DOHH2 (cell line): Measurements from ENCODE around the gene C1QTNF5.
A peak's percentile ranks its signal among the peaks of the same experiment; 100 is the strongest.

ENCODE experiments used
- H3F3A ChIP-seq: fragments of 200-600 bp; sonication (generic), shearing (Covaris generic); 2 replicates; pipeline ENCODE4 v1.6.0; 2016; ENCODE audit warnings: antibody characterized with exemption, mild to moderate bottlenecking; ENCODE audit not compliant: control insufficient read depth, insufficient read depth
- H3K27ac ChIP-seq: fragments of 200-600 bp; sonication (generic); 2 replicates; pipeline ENCODE4 v1.5.1; 2014; ENCODE audit warnings: low read depth, mild to moderate bottlenecking, low read length, moderate library complexity
- H3K27me3 ChIP-seq: fragments of 200-600 bp; sonication (generic); 2 replicates; pipeline ENCODE4 v1.6.1; 2014; ENCODE audit warnings: mild to moderate bottlenecking, low read length, mixed read lengths; ENCODE audit not compliant: control insufficient read depth
- H3K36me3 ChIP-seq: fragments of 200-600 bp; sonication (generic); 2 replicates; pipeline ENCODE4 v1.6.1; 2014; ENCODE audit warnings: mild to moderate bottlenecking, low read length, moderate library complexity, mixed read lengths; ENCODE audit not compliant: control insufficient read depth
- H3K4me1 ChIP-seq: fragments of 200-600 bp; sonication (generic); 2 replicates; pipeline ENCODE4 v1.6.1; 2014; ENCODE audit warnings: mild to moderate bottlenecking, low read length, mixed read lengths; ENCODE audit not compliant: control insufficient read depth
- H3K4me2 ChIP-seq: fragments of 200-600 bp; sonication (generic); 2 replicates; pipeline ENCODE4 v1.6.0; 2014; ENCODE audit warnings: mild to moderate bottlenecking, low read length, moderate library complexity
- H3K4me3 ChIP-seq: fragments of 200-600 bp; sonication (generic); 2 replicates; pipeline ENCODE4 v1.5.1; 2014; ENCODE audit warnings: mild to moderate bottlenecking, low read length, mixed read lengths
- H3K79me2 ChIP-seq: fragments of 200-600 bp; sonication (generic); 2 replicates; pipeline ENCODE4 v1.6.1; 2014; ENCODE audit warnings: mild to moderate bottlenecking, low read length, mixed read lengths; ENCODE audit not compliant: control insufficient read depth
- H3K9me2 ChIP-seq: fragments of 200-600 bp; sonication (generic); replicated peaks from 2 replicates; pipeline ENCODE4 v1.6.1; 2014; ENCODE audit warnings: mild to moderate bottlenecking, low read length, mixed read lengths; ENCODE audit not compliant: control insufficient read depth
- H3K9me3 ChIP-seq: fragments of 200-600 bp; sonication (generic); 2 replicates; pipeline ENCODE4 v1.6.1; 2014; ENCODE audit warnings: antibody characterized with exemption, low read length, mixed read lengths; ENCODE audit not compliant: control insufficient read depth, insufficient read depth
- H4K20me1 ChIP-seq: fragments of 200-600 bp; sonication (generic); 2 replicates; pipeline ENCODE4 v1.6.0; 2014; ENCODE audit warnings: low read depth, mild to moderate bottlenecking, antibody characterized with exemption, low read length, moderate library complexity; ENCODE audit not compliant: control insufficient read depth, insufficient read depth
- CTCF ChIP-seq: fragments of 200-600 bp; sonication (generic); IDR thresholded peaks from one replicate; pipeline ENCODE4 v1.5.1; 2014; ENCODE audit warnings: antibody characterized with exemption, mild to moderate bottlenecking, low read depth, low read length; ENCODE audit not compliant: poor library complexity, severe bottlenecking
- EZH2phosphoT487 ChIP-seq: fragments of 200-600 bp; sonication (generic); IDR thresholded peaks from 2 replicates; pipeline ENCODE4 v1.6.1; 2017; ENCODE audit warnings: borderline replicate concordance, mild to moderate bottlenecking, antibody characterized with exemption, low read length, moderate library complexity, mixed read lengths

The C1QTNF5 gene

GRCh38 chr11:119375337-119376196, 34.9 kb upstream of the C1QTNF5 start:
- H3K4me1 ChIP-seq = peaks cover 66% of the 10 kb centered on the region
- H3K4me2 ChIP-seq = no peak overlapping the region
- no peaks in the 10 kb centered on the region for H3K79me2 ChIP-seq
- no peaks in the 10 kb centered on the region for H3K9me2 ChIP-seq
- no peaks in the 10 kb centered on the region for H3K9me3 ChIP-seq
- peaks cover 8% of the 10 kb centered on the region; the same call in 1 of the 2 replicates for H3F3A ChIP-seq
- H3K27ac ChIP-seq = no peak overlapping the region
- H3K4me3 ChIP-seq = no peak overlapping the region
- H3K36me3 ChIP-seq = no peaks in the 10 kb centered on the region
- no peak for TF ChIP-seq EZH2phosphoT487
- no peak for TF ChIP-seq CTCF
- H4K20me1 ChIP-seq = no peaks in the 10 kb centered on the region
- H3K27me3 ChIP-seq = peaks cover under 1% of the 10 kb centered on the region; the same call in 1 of the 2 replicates

DNA sequence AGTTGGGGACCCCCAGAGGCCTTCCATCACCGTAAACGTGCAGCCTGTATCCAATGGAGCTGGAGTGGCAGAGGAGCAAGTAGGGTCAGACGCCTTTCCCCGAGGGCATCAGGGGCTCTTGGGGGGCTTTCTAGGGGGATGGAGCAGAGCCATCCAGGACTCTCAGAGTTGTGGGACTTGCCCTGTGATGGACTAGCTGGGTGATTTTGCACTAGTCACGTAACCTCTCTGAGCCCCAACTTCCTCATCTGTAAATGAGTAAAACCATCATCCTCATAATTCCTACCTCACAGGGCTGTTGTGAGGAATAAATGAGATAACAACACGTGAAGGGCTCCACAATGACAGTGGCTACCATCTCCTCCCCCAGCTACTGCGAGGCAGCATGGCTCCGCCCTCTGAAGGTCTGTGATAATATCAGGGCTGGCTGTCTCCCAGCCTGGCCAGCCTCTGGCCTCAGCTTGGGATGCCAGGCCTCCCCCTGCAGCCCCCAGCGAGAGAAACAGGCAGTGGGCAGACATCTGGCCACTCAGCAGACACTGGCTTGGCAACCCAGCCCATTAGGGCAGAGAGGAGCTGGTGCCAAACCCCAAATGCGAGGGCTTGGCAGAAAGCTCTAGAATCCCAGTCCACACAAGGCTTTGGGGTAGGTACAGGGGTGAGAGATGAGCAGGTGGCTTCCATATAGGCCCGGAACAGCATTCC, 34.1 kb upstream of the C1QTNF5 start:
- Histone ChIP-seq H3K9me3 (no peaks in the 10 kb centered on the region), H3K27ac (no peak overlapping the region), H3F3A (peaks cover 8% of the 10 kb centered on the region; the same call in 1 of the 2 replicates), H3K4me1 (peaks cover 72% of the 10 kb centered on the region), H3K4me3 (no peak overlapping the region), H3K79me2 (no peaks in the 10 kb centered on the region), H3K27me3 (no peaks in the 10 kb centered on the region), H3K36me3 (no peaks in the 10 kb centered on the region), H3K9me2 (no peaks in the 10 kb centered on the region), H4K20me1 (no peaks in the 10 kb centered on the region), H3K4me2 (no peak overlapping the region)
- no peak for TF ChIP-seq EZH2phosphoT487
- TF ChIP-seq CTCF = no peak

DNA sequence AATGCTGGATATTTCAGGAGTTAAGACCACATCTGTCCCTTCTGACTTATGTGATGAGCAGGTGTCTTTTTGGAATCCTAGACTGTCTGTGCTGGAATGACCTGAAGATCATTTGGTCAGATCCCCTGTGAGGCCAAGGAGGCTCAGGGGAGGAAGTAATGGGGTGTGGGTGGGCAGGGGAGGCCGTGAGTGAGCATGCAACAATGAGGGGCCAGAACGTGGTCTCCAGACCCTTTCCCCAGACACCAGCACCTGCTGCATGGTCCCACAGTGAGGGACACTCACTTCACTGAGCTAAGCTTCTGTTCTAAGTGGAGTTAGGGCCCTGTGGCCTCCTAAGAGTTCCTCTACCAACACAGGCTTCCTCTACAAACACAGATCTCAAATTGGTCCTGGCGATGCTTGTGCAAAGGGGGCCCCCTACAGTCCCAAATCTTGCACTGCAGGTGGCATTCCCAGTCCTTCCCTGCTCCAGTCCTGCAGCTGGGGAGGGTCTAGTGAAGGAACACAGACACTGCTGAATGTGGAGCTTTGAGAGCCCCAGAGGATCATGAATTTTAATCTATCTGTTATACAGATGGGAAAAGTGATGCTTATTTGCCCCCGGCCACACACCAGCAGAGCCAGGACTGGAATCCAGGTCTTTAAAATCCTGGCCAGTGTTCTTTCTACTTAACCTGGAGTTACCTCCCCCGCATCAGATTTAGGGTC, 33.4 kb upstream of the C1QTNF5 start:
- Histone ChIP-seq H3K4me3 (peak overlapping the region; percentile 20; the same call in 1 of the 2 replicates), H3K4me2 (peak overlapping the region; percentile 51), H3F3A (0 out of 2 replicates have a peak, but pooled peaks cover 3% of the 10 kb centered on the region), H3K27ac (peak overlapping the region; percentile 31; the same call in 1 of the 2 replicates), H4K20me1 (no peaks in the 10 kb centered on the region), H3K27me3 (no peaks in the 10 kb centered on the region), H3K4me1 (peaks cover 76% of the 10 kb centered on the region), H3K9me2 (no peaks in the 10 kb centered on the region), H3K79me2 (no peaks in the 10 kb centered on the region), H3K36me3 (no peaks in the 10 kb centered on the region), H3K9me3 (no peaks in the 10 kb centered on the region)
- TF ChIP-seq CTCF = peak; percentile 97
- no peak for TF ChIP-seq EZH2phosphoT487
